GM19351 (cell line): Measurements from ENCODE around the gene NFIB.

Experiments
- ATAC-seq: cut with Tn5 transposase; IDR thresholded peaks from one replicate; pipeline ENCODE4 v1.9.1; 2021; ENCODE audit warnings: mild to moderate bottlenecking, moderate library complexity; ENCODE audit not compliant: unreplicated experiment

The NFIB gene

DNA sequence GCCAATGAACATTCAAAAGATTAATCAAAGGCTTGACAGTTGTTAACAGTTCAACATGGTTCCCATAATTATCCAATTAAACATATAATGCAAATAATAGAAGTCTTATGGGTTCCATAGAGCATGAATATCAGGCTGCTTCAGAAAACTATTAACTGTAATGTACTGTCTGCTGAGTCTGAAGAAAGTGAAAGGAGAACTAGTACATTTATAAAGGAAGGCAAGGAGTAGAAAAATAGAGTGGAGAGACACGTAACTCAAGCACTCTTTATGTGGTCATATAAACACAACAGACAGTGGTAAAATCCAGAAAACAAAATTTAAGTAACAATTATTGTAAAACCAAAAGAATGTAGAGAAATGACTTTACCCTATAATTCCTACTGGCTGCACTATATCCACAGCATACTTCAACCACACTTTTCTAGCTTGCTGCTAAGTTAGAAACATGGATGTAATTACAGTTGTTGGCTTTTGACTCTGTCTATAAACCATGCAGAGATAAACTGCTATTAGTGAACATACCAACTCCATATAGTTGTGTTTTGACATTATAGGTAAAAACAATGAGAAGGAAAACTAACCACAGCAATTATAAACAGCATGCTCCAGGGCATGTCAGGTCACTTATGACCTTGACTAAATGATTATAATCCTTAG lies 32.7 kb downstream of the NFIB start:
- ATAC-seq = no peak

- ATAC-seq = no peak
Measured at GRCh38 chr9:14279671-14280070, 34.3 kb downstream of the NFIB start.

DNA sequence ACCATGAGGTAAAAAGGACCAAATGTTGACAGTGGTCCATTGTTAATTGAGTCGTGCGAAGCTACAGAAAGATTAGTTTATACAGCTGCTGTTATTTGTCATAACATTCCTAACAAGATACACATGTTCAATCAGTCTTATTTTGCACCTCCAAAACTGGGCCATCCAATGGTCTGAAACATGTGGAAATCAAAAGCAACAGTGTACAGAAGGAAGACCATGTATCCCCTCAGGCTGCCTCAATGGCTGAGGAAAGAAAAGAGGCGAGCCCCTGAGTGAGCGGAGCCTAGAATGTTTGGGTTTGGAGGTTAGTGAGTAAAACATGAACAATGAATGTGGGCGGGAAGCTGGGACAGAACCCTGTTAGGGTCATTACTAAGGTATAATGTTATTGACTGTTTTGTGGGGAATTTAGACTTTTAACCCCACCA lies 35.6 kb downstream of the NFIB start:
- ATAC-seq = no peak

DNA sequence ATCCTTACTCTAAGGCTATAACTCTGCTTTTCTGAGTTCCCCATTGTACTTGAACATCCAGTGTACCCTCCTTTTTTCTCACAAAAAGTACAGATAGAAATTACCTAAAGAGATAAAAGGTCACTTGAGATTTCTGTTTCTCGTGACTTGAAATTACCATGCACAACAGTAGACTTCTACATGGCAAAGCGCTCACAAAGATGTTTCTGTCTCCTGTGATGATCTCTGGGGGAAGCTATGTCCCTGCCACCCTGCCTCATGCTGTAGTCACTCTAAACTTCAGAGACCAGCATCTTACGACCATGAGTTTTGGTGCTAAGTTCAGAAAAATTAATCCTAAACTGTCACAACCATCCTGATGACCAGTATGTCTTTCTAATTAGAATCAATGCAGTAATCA lies 36.2 kb downstream of the NFIB start:
- ATAC-seq = no peak

GRCh38 chr9:14277244-14277643 lies 36.7 kb downstream of the NFIB start:
- no peak for ATAC-seq

DNA sequence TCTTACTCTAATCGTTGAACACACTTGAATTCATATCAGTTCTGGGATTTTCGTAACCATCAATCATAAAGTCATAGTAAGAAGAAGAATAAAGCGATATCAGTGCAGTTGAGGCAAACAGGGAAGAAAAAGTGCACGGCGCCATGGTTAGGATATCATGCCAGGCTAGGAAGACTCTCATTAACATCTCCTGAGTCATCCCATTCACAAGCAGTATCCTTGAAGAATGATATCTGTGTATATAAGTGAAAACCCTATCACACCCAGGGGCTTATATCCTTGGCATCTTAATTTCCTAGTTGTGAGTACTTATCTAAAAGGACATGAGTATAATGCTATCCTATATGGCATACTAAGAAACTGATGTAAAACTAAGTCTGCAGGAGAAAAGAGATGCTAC lies 38.6 kb downstream of the NFIB start:
- ATAC-seq = no peak

GRCh38 chr9:14273696-14274121 lies 40.2 kb downstream of the NFIB start:
- ATAC-seq = no peak

- ATAC-seq = no peak
Measured at GRCh38 chr9:14272927-14273528, 40.9 kb downstream of the NFIB start.

- no peak for ATAC-seq
Measured at GRCh38 chr9:14271093-14271673, 42.8 kb downstream of the NFIB start.

- no peak for ATAC-seq
Measured at GRCh38 chr9:14270358-14271092, 43.4 kb downstream of the NFIB start.

- no peak for ATAC-seq
Measured at GRCh38 chr9:14269916-14270315, 44.0 kb downstream of the NFIB start.

DNA sequence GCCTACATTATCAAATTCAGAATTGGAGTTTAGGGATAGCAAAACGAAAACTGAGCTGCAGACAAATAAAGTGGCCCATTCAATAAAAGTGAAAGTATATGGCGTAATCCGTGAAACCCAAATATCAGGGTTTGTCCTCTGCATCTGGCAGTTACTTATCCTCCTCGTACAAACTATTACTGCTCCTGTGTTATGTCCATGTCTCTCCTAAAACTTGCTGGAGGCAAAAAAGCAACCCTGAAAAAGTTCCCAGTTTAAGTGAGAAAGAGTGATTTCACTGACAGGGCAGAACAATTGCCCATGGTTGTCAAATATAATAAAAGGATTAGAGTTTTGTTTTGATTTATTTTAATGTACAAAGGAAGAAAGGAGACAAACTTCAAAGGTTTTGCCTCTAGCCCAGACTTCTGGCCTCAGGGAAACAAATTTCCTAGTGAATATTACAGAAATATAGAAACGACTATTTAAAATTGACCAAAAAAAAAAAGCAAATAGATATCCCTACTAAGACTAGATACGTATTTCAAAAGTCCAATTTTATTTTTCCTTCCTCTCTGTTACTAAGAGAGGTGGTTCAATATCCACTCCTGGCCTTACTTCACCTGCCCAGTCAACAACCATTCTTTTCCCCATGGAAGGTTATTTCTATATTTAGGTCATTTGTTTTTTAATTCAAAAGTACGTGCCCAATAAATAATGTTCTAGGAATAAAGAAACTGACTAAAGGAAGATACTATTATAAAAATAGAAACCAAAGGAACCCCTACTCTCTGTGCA lies 50.0 kb downstream of the NFIB start:
- ATAC-seq = no peak

- ATAC-seq = no peak
Measured at GRCh38 chr9:14262827-14263226, 51.1 kb downstream of the NFIB start.

- no peak for ATAC-seq
Measured at GRCh38 chr9:14261616-14262015, 52.3 kb downstream of the NFIB start.

DNA sequence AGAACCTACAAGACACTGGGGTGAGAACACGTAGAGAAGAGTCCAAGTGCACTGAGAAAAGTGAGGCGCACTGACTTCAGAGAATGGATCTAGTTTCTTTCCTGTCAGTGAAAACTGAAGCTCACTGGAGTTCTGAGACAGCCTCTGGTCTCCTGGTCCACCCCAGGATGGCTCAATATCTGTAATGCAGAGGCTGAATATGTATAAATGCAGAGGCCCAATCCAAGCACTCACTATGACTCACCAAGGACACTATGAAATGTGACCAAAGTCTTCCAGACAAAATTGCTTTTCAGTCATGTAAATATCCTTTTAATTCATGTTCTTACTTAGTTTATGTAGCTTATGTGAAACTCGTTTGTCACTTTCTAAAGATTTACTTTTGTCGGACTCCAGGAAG lies 53.8 kb downstream of the NFIB start:
- no peak for ATAC-seq

GRCh38 chr9:14258660-14259239 lies 55.2 kb downstream of the NFIB start:
- ATAC-seq = no peak

- ATAC-seq = no peak
Measured at GRCh38 chr9:14258156-14258555, 55.8 kb downstream of the NFIB start.

DNA sequence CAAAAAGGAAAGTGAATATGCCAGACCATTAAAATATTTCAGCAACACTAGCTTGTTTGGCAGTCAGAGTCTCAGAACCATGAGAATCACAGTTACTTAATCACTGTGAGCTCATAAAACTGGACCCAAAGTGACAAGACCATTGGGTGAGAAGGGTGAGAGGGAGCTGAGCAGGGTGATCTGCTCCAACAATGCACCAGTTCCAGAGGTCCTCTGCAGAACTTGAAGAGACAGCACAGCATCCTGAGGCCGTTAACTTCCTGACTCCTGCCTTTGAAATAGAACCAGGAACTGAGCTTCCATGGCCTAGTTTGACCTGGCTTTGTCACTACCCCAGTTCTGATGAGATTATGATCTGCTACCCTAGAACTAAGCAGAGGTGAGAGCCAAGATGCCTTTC lies 57.4 kb downstream of the NFIB start:
- ATAC-seq = no peak

GRCh38 chr9:14251154-14252071 lies 62.5 kb downstream of the NFIB start:
- no peak for ATAC-seq

DNA sequence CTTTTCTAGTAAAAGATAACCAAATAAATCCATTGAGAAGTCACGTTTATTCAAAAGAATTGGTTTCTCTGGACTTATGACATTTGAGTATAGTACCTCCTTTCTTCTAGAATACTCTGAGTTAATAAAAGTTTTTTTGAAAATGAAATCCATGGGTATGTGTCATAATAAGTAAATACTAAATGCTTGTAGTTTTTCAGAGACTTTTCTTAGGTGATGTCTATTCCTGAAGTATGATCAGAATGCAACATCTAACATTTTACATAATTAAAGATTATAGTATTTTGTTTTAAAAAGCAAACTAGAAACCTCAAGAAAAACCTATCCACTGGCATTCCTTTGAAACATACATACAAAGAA lies 63.2 kb downstream of the NFIB start:
- no peak for ATAC-seq
